Measurements from ENCODE around the gene PLPPR5.

PLPPR5 gene

DNA sequence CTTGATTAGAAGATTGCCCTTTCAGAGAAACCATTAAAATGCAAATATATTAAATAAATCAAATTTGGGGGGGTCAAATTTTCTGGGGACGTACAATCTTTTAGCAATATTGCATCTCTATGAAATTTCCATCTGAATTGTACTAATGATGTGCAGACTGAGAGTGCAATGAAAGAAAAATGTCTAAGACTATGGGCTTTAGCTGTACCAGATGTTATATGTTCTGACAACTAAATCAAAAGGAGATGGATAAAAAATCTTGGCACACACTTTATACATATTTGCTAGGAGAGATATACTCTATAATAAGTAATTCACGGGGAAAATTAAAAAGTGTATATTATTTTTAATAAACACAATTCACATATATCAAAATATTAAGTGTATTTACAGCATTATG, 13.0 kb upstream of the PLPPR5 start:
- no peaks in the 10 kb centered on the region for H3K36me3 ChIP-seq (ENCODE audit: insufficient read depth)
- H3K79me2 ChIP-seq (ENCODE audit: insufficient read depth, low read depth), result no peaks in the 10 kb centered on the region
- H3K4me1 ChIP-seq (ENCODE audit: low read depth, poor library complexity, severe bottlenecking), result no peaks in the 10 kb centered on the region

DNA sequence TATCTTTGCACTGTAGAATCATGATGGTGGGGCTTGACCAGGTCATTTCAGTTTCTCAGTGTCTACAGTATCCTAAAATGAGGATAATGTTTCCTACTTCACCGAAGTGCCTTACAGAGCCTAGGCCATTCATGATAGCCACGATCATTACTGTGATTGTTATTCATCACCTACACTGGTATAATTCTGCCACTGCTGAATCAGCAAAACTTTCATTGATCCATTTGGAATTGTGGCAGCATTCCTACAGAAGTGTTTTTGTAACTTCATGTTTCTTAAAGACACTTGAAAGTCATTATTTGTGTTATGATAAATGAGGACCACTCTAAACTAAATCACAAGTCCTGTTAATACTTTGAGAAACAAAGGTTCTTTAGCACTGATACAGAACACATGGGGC, 6.0 kb upstream of the PLPPR5 start:
- Histone ChIP-seq H3K79me2 (ENCODE audit: insufficient read depth, low read depth) (no peaks in the 10 kb centered on the region), H3K4me3 (IDR thresholded peaks at IDR 0.05; ENCODE audit: insufficient read depth, low read depth, low read length) (no peak overlapping the region), H3K27me3 (ENCODE audit: insufficient read depth, low read depth) (no peaks in the 10 kb centered on the region), H4K20me1 (ENCODE audit: insufficient read depth) (no peaks in the 10 kb centered on the region), H3K36me3 (ENCODE audit: insufficient read depth) (no peaks in the 10 kb centered on the region), H3K4me2 (no peak overlapping the region), H3K9ac (no peak overlapping the region), H3K4me1 (ENCODE audit: low read depth, poor library complexity, severe bottlenecking) (no peaks in the 10 kb centered on the region), H3K27ac (no peak overlapping the region), H2AFZ (ENCODE audit: low read depth) (no peak overlapping the region)
- TF ChIP-seq, protein P1, sequence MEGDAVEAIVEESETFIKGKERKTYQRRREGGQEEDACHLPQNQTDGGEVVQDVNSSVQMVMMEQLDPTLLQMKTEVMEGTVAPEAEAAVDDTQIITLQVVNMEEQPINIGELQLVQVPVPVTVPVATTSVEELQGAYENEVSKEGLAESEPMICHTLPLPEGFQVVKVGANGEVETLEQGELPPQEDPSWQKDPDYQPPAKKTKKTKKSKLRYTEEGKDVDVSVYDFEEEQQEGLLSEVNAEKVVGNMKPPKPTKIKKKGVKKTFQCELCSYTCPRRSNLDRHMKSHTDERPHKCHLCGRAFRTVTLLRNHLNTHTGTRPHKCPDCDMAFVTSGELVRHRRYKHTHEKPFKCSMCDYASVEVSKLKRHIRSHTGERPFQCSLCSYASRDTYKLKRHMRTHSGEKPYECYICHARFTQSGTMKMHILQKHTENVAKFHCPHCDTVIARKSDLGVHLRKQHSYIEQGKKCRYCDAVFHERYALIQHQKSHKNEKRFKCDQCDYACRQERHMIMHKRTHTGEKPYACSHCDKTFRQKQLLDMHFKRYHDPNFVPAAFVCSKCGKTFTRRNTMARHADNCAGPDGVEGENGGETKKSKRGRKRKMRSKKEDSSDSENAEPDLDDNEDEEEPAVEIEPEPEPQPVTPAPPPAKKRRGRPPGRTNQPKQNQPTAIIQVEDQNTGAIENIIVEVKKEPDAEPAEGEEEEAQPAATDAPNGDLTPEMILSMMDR (conservative IDR thresholded peaks at IDR 0.05; ENCODE audit: low read depth, low read length), result no peak

More for the DNA sequence above, 13.0 kb upstream of the PLPPR5 start:
- Histone ChIP-seq H4K20me1 (ENCODE audit: insufficient read depth) (no peaks in the 10 kb centered on the region), H3K4me3 (IDR thresholded peaks at IDR 0.05; ENCODE audit: insufficient read depth, low read depth, low read length) (no peak overlapping the region), H3K27ac (no peak overlapping the region), H3K4me2 (no peak overlapping the region), H3K27me3 (ENCODE audit: insufficient read depth, low read depth) (no peaks in the 10 kb centered on the region), H2AFZ (ENCODE audit: low read depth) (no peak overlapping the region), H3K9ac (no peak overlapping the region)
- TF ChIP-seq, protein P1 (conservative IDR thresholded peaks at IDR 0.05; ENCODE audit: low read depth, low read length), result no peak

DNA sequence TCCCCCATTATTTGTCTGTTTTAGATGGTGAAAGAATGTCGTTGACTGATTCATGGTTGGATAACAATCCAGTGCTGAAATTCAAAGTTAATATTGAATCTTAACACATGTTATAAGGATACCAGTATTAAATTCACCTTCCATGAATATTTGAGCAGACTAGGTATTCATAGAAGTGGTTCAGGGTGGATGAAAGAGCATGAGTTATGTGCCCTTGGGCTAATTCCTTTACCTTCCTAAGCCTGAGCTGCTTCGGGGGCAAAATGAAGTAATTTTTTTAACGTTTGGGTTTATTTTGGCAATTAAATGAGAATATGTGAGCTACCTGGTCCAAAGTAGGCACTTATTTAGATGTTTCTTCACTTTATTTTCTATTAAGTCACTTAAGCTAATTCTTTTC, 2.7 kb upstream of the PLPPR5 start:
- TF ChIP-seq, protein P1 (conservative IDR thresholded peaks at IDR 0.05; ENCODE audit: low read depth, low read length), result no peak
- H4K20me1 ChIP-seq (ENCODE audit: insufficient read depth), result no peaks in the 10 kb centered on the region
- H3K27ac ChIP-seq, result no peak overlapping the region
- no peak overlapping the region for H3K4me3 ChIP-seq (IDR thresholded peaks at IDR 0.05; ENCODE audit: insufficient read depth, low read depth, low read length)
- no peaks in the 10 kb centered on the region for H3K79me2 ChIP-seq (ENCODE audit: insufficient read depth, low read depth)
- H3K9ac ChIP-seq, result no peak overlapping the region
- H3K4me2 ChIP-seq, result no peak overlapping the region
- no peak overlapping the region for H2AFZ ChIP-seq (ENCODE audit: low read depth)
- H3K4me1 ChIP-seq (ENCODE audit: low read depth, poor library complexity, severe bottlenecking), result no peaks in the 10 kb centered on the region
- H3K27me3 ChIP-seq (ENCODE audit: insufficient read depth, low read depth), result no peaks in the 10 kb centered on the region
- H3K36me3 ChIP-seq (ENCODE audit: insufficient read depth), result no peaks in the 10 kb centered on the region

DNA sequence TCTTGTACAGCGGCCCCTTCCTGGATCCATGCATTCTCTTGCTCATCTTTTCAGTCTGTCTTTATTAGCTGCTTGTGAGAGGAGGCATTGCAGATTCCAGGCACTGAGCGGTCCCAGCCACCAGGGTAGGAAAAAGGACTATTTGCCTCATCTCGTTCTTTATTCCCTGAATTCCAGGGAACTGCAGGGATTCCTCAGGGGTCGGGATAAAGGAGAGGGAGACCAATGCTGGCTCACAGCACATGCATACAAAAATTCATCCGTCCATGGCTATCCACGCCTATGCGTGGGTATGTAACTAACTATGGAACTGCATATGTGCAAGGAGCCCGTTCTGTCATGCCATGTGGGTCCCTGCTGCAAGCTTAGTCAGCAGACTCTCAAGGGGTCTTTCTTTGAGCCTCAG, 879 bp upstream of the PLPPR5 start:
- Histone ChIP-seq H3K36me3 (ENCODE audit: insufficient read depth) (no peaks in the 10 kb centered on the region), H4K20me1 (ENCODE audit: insufficient read depth) (no peaks in the 10 kb centered on the region), H3K4me2 (no peak overlapping the region), H2AFZ (ENCODE audit: low read depth) (no peak overlapping the region), H3K79me2 (ENCODE audit: insufficient read depth, low read depth) (no peaks in the 10 kb centered on the region), H3K4me1 (ENCODE audit: low read depth, poor library complexity, severe bottlenecking) (no peaks in the 10 kb centered on the region), H3K27me3 (ENCODE audit: insufficient read depth, low read depth) (no peaks in the 10 kb centered on the region), H3K4me3 (IDR thresholded peaks at IDR 0.05; ENCODE audit: insufficient read depth, low read depth, low read length) (no peak overlapping the region), H3K9ac (no peak overlapping the region), H3K27ac (no peak overlapping the region)
- TF ChIP-seq, protein P1 (conservative IDR thresholded peaks at IDR 0.05; ENCODE audit: low read depth, low read length), result no peak
